Peyer's patch (tissue), 4 donors: ENCODE results near the gene GPR65.

Experiments
- POLR2A ChIP-seq, 2 donors: fragments of 450-650 bp; IDR thresholded peaks; one replicate each; pipeline ENCODE4 v1.5.1; 2017; ENCODE audit warnings: antibody characterized with exemption in 2 of 2, mild to moderate bottlenecking in 2 of 2, moderate library complexity in 2 of 2
- TF ChIP-seq, protein P1 (sequence below), 6 experiments: fragments of 450-650 bp in 4 of 6; fragments of 200-600 bp in 2 of 6; sonication (generic) in 1 of 6; IDR thresholded peaks; one replicate each; pipeline ENCODE4 v1.5.1; 2017 to 2019; ENCODE audit warnings: antibody characterized with exemption in 6 of 6, mild to moderate bottlenecking in 3 of 6, moderate library complexity in 1 of 6

- TF ChIP-seq, protein P1, sequence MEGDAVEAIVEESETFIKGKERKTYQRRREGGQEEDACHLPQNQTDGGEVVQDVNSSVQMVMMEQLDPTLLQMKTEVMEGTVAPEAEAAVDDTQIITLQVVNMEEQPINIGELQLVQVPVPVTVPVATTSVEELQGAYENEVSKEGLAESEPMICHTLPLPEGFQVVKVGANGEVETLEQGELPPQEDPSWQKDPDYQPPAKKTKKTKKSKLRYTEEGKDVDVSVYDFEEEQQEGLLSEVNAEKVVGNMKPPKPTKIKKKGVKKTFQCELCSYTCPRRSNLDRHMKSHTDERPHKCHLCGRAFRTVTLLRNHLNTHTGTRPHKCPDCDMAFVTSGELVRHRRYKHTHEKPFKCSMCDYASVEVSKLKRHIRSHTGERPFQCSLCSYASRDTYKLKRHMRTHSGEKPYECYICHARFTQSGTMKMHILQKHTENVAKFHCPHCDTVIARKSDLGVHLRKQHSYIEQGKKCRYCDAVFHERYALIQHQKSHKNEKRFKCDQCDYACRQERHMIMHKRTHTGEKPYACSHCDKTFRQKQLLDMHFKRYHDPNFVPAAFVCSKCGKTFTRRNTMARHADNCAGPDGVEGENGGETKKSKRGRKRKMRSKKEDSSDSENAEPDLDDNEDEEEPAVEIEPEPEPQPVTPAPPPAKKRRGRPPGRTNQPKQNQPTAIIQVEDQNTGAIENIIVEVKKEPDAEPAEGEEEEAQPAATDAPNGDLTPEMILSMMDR (IDR thresholded peaks at IDR 0.05): no peak
- TF ChIP-seq POLR2A (IDR thresholded peaks at IDR 0.05): no peak
Measured at GRCh38 chr14:88023658-88024187, 18.8 kb downstream of the GPR65 start.
